ENCODE data around the gene RABEP2.

DNA sequence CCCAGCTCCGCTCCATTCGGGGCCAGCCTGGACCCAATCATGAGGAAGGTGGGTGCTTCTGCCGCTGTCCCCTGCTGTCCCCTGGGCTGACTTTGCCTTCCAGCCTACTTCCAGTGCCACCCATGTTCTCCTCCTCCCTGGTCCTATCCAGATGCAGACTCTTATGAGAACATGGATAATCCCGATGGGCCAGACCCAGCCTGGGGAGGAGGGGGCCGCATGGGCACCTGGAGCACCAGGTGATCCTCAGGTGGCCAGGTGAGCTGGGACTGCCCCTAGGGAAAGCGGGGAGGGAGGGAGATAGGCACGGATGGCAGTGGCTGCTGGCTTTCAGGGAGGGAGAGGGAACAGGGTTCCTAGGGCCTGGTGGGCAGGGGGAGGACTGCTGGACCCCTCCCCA, 13.7 kb upstream of the RABEP2 start:
- TF ChIP-seq, protein P1, sequence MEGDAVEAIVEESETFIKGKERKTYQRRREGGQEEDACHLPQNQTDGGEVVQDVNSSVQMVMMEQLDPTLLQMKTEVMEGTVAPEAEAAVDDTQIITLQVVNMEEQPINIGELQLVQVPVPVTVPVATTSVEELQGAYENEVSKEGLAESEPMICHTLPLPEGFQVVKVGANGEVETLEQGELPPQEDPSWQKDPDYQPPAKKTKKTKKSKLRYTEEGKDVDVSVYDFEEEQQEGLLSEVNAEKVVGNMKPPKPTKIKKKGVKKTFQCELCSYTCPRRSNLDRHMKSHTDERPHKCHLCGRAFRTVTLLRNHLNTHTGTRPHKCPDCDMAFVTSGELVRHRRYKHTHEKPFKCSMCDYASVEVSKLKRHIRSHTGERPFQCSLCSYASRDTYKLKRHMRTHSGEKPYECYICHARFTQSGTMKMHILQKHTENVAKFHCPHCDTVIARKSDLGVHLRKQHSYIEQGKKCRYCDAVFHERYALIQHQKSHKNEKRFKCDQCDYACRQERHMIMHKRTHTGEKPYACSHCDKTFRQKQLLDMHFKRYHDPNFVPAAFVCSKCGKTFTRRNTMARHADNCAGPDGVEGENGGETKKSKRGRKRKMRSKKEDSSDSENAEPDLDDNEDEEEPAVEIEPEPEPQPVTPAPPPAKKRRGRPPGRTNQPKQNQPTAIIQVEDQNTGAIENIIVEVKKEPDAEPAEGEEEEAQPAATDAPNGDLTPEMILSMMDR (conservative IDR thresholded peaks at IDR 0.05; ENCODE audit: low read depth, low read length), result no peak
- no peak for TF ChIP-seq EZH2 (IDR thresholded peaks at IDR 0.05; ENCODE audit: borderline replicate concordance, low read depth, low read length, poor library complexity, severe bottlenecking)
